PC-3 (cell line): ENCODE measurements around the gene TNFAIP3.

ENCODE experiments used
- EZH2 ChIP-seq: fragments of 300-600 bp; sonication (generic); IDR thresholded peaks from one replicate; pipeline ENCODE4 v1.6.1; 2017; ENCODE audit warnings: antibody characterized with exemption, mild to moderate bottlenecking, low read length; ENCODE audit not compliant: unreplicated experiment
- EZH2phosphoT487 ChIP-seq: fragments of 300-600 bp; sonication (generic); IDR thresholded peaks from 2 replicates; pipeline ENCODE4 v1.6.1; 2018; ENCODE audit warnings: mild to moderate bottlenecking, antibody characterized with exemption, low read length, borderline replicate concordance
- TF ChIP-seq, protein P1 (sequence below): fragments of 300-600 bp; sonication (generic); conservative IDR thresholded peaks from 2 replicates; pipeline ENCODE4 v1.5.1; 2017; ENCODE audit warnings: antibody characterized with exemption, low read depth, mild to moderate bottlenecking, low read length

DNA sequence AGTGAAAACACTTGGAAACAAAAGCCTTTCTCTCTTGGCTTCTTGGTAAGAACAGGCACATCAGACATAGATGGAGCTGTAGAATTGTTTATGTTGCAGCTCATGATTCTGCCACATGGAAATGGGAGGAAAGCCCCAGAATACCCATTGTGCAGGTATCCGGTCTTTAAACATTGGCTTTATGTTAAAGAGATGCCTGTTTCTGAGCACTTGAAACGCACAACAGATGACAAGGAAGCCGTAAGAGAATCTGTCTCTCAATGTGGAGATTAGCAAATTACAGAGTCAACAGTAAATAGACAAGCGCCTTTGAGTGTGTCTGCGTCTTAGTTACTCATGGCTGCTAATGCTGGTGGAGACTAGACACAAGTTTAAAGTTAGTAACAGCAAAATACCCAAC is 10.5 kb downstream of the TNFAIP3 start:
- TF ChIP-seq, protein P1, sequence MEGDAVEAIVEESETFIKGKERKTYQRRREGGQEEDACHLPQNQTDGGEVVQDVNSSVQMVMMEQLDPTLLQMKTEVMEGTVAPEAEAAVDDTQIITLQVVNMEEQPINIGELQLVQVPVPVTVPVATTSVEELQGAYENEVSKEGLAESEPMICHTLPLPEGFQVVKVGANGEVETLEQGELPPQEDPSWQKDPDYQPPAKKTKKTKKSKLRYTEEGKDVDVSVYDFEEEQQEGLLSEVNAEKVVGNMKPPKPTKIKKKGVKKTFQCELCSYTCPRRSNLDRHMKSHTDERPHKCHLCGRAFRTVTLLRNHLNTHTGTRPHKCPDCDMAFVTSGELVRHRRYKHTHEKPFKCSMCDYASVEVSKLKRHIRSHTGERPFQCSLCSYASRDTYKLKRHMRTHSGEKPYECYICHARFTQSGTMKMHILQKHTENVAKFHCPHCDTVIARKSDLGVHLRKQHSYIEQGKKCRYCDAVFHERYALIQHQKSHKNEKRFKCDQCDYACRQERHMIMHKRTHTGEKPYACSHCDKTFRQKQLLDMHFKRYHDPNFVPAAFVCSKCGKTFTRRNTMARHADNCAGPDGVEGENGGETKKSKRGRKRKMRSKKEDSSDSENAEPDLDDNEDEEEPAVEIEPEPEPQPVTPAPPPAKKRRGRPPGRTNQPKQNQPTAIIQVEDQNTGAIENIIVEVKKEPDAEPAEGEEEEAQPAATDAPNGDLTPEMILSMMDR = no peak
- TF ChIP-seq EZH2 (no peak), EZH2phosphoT487 (no peak)
